Stimulated activated CD8-positive, alpha-beta memory T cell treated with anti-CD3 and anti-CD28 coated beads, Interleukin-12 subunit alpha, Interleukin-12 subunit beta, amount 100 ng/mL, for 24 hours (primary cell): ENCODE results near the gene UBE2H.

Experiments used
- DNase-seq: peaks from one replicate; pipeline ENCODE4 v3.0.0-alpha.2; 2020; ENCODE audit errors: extremely low read depth

UBE2H gene

GRCh38 chr7:129786825-129787563, 165.8 kb downstream of the UBE2H start:
- no peak for DNase-seq

DNA sequence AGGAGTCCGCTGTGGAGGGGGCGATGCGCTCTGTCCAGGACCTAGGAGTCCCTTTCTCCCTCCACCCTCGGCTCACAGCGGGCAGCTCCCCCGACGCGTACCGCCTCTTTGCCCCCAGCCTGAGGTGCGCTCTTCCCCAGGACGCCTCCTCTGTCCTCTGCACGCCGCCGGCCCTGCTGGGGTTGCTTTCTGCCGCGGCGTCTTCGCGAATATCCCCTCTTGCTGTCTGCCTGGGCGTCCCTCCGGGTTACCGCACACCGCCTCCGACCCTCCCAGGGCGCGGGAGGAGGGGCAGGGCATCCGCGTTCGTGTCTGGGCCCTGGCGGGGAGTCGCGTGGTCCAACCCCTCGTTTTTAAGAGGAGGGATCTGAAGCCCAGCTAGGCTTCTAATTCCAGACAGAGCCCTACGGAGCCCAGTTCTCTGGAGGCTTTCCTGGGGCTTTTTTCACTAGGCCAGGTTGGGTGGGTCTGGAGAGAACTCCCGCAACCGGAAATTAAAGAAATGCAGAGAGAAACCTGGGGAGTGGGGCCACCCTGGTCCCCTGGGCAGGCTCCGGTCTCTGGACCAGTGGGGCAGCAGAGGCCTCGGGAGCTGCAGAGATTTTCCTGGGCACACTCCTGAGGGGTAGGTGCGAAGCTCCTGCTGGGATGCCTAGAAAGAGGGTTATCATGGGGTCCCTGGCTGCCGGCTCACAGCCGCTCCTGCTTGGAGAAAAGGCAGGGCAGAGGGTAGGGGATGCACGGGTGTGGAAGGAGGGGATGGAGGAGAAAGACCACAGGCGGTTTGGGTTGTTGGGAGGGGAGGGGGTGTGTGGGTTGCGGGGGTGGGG, 166.9 kb downstream of the UBE2H start:
- no peak for DNase-seq

GRCh38 chr7:129784783-129785684, 167.7 kb downstream of the UBE2H start:
- DNase-seq = no peak

- DNase-seq = no peak
These were observed 168.3 kb downstream of the UBE2H start for GRCh38 chr7:129784437-129784782.

DNA sequence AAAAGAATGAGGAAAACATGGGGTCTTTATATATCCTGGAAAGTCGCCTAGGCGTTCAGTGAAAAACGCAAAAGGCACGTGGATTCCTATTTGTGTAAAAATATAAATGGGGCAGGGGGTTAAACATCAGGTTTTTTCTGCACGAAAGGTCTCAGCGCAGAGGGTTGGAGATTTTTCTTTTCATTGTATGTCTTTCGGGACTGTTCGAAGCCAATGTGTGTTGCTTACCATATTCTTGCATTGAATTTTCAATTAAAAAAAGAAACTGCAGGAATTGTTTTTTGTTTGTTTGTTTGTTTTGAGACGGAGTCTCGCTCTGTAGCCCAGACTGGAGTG, 169.2 kb downstream of the UBE2H start:
- DNase-seq = no peak

DNA sequence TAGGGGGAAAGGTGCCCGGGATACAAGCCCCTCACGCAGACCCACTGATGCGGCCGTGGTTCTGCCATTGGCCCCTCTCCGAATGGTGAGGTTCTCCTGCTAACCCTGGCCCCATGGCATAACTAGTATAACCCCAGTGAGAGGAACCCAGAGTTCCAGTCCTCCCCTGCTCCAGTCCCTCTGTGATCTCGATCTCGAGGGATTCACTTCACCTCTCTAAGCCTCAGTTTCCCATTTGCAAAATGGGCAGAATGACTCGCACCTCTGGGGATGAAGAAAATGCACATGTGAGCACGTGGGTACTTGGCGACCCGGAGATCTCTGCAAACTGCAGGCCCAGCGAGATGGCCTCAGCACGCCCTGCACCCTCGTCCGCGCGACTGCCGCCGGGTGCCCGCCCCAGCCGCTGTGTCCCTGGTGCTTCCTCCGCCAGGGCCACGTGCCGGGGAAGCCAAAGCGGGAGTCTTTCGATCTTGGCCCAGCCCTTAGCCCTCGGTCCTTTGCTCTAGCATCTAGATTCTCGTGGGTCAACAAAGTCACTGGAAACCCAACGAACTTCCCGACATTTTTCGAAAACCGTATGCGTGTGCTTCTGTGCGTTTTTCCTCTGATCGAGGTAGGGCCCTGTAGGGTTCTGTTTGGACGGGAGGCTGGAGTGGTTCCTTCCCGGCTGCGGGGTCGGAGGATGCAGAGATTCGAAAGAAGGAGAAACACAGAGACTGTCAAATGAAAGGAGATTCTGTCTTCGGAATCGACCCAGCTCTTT, 169.8 kb downstream of the UBE2H start:
- no peak for DNase-seq

- no peak for DNase-seq
These were observed 170.6 kb downstream of the UBE2H start for GRCh38 chr7:129781928-129782817.

GRCh38 chr7:129780974-129781927, 171.5 kb downstream of the UBE2H start:
- DNase-seq = no peak
